ENCODE results near the gene PDE8B. TPM values are rescaled to one million over a fixed set of nuclear protein-coding genes. Genes with fewer than 3 reads are reported as not detected.
"Not testable (repeated sequence)": the region's sequence is repeated elsewhere in the genome, so short reads cannot be mapped to it uniquely, and the experiment has no call there.

PDE8B gene
- total and polyA plus RNA-seq, 9 donors = 0.73 to 26.7 (median 6.4) TPM

DNA sequence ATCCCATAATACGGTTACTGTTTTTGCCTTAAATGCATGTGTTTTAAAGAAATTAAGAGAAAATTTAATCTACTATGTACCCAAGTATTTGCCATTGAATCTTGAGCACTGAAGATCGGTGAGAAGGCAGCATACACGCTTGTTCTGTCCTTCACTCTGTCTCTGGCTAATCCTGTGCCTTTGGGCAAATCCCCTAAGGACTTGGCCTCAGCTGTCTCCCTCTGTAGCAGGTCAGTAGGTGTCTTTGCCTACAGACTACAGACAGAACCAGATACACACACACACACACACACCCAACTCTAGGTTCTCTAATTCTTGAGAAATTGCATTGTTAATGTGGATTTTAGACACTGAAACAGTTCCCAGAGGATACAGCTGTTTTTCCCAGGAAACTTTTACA is 164.2 kb downstream of the PDE8B start:
- H3K4me3 ChIP-seq = no peak overlapping the region
- no peak overlapping the region for H3K27ac ChIP-seq
- no peaks in the 10 kb centered on the region for H3K36me3 ChIP-seq
- no peaks in the 10 kb centered on the region for H3K27me3 ChIP-seq
- intact Hi-C loops (cut with DNase I) = no loop called here
- H3K4me1 ChIP-seq (ENCODE audit: insufficient read depth) = no peaks in the 10 kb centered on the region
- no peak for DNase-seq
- TF ChIP-seq POLR2A (IDR thresholded peaks at IDR 0.05) (no peak), EP300 (IDR thresholded peaks at IDR 0.05) (no peak)
- TF ChIP-seq, protein P1, sequence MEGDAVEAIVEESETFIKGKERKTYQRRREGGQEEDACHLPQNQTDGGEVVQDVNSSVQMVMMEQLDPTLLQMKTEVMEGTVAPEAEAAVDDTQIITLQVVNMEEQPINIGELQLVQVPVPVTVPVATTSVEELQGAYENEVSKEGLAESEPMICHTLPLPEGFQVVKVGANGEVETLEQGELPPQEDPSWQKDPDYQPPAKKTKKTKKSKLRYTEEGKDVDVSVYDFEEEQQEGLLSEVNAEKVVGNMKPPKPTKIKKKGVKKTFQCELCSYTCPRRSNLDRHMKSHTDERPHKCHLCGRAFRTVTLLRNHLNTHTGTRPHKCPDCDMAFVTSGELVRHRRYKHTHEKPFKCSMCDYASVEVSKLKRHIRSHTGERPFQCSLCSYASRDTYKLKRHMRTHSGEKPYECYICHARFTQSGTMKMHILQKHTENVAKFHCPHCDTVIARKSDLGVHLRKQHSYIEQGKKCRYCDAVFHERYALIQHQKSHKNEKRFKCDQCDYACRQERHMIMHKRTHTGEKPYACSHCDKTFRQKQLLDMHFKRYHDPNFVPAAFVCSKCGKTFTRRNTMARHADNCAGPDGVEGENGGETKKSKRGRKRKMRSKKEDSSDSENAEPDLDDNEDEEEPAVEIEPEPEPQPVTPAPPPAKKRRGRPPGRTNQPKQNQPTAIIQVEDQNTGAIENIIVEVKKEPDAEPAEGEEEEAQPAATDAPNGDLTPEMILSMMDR (IDR thresholded peaks at IDR 0.05) = no peak
- WGBS, 3 donors = 80 to 96% (median 92%) methylated on average over 3 of the region's 3 CpGs
- no peaks in the 10 kb centered on the region for H3K9me3 ChIP-seq

DNA sequence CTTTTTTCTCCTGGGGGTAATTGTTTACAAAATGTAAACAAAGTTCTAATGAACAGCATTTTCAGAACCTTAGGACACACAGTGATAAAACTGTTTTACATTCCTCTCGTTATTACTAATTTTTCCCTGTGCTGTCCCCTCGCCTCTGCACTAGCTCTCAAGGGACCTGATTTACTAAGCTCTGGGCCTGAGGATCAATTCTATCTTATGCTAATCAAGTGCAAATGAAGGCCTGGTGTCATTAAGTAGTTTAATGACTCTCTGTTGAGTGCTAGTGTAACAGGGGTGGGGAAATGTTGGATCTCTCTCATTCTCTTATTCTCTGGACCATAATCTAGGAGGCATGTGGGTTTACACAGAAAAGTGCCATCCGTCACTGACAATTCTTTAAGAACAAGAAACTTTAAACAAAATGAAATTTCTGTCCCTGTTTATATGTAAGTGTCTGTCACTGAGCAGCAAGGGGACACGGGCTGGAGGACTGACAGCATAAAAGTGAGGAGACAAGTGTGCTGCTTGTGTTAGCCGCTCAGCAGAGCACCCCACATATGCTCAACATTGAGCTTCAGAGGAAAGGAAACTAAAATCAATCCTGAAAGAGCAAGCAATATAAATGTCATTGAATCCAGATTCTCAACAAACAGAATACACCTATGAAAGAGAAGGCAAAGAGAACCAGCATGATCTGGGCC is 166.3 kb downstream of the PDE8B start:
- intact Hi-C loops (cut with DNase I) = no loop called here
- Histone ChIP-seq H3K4me3 (no peak overlapping the region), H3K9me3 (no peaks in the 10 kb centered on the region), H3K27me3 (no peaks in the 10 kb centered on the region), H3K27ac (no peak overlapping the region), H3K36me3 (no peaks in the 10 kb centered on the region), H3K4me1 (ENCODE audit: insufficient read depth) (no peaks in the 10 kb centered on the region)
- TF ChIP-seq, protein P1 (IDR thresholded peaks at IDR 0.05) = no peak
- 71 to 89% (median 85%) methylated on average over 5 of the region's 5 CpGs for WGBS, 3 donors
- no peak for DNase-seq

DNA sequence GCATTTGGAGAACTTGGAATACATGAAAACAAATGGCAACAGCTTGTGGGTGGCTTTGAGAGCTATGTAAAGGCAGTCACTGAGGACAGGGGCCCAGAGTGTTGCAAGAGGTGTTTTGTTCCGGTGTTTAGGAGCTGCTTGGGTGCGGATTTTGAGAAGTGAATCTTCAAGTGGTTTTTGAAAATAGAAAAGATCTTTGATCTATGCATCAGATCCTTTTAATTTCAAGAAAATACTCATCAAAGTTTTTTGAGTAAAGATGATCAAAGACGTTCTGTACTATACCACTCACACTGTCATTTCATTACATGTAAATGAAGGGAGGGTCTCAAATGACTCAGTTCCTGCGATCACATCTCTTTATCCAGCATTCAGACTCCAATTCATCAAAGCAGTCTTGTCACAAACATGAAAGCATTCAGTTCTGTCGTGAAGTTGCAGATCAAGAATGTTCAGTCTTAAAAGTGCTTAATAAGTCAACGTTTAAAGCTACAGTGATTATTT is 169.1 kb downstream of the PDE8B start:
- WGBS, 3 donors = 66 to 70% (median 68%) methylated on average over 6 of the region's 6 CpGs
- TF ChIP-seq POLR2A (IDR thresholded peaks at IDR 0.05) = no peak
- TF ChIP-seq, protein P1 (IDR thresholded peaks at IDR 0.05) = no peak
- TF ChIP-seq EP300 (IDR thresholded peaks at IDR 0.05) = no peak
- Histone ChIP-seq H3K9me3 (no peaks in the 10 kb centered on the region), H3K36me3 (no peaks in the 10 kb centered on the region), H3K27me3 (no peaks in the 10 kb centered on the region), H3K4me3 (no peak overlapping the region), H3K4me1 (ENCODE audit: insufficient read depth) (no peaks in the 10 kb centered on the region), H3K27ac (no peak overlapping the region)
- DNase-seq = no peak
- intact Hi-C loops (cut with DNase I) = no loop called here

DNA sequence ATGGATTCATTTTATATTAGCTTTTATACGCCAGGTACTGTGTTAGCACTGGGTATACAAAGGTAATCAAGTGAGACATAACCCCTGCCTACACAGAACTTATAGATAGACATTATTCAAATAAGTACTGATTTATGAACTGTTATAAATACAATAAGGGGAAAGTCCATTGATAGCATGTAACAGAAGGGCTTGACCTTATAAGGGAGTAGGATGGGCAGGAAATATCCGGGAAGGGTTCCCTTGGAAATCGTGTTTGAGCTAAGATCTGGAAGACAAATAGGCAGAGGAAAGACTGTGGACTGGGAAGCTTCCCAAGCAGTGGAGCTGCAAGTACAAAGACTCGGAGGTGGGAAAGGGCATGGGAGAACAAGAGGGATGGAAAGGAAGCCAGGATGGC is 170.2 kb downstream of the PDE8B start:
- TF ChIP-seq, protein P1 (IDR thresholded peaks at IDR 0.05) = no peak
- TF ChIP-seq POLR2A (IDR thresholded peaks at IDR 0.05) (no peak), EP300 (IDR thresholded peaks at IDR 0.05) (no peak)
- no peak for DNase-seq
- intact Hi-C loops (cut with DNase I) = no loop called here
- Histone ChIP-seq H3K27ac (no peak overlapping the region), H3K27me3 (no peaks in the 10 kb centered on the region), H3K4me3 (no peak overlapping the region), H3K9me3 (no peaks in the 10 kb centered on the region), H3K36me3 (no peaks in the 10 kb centered on the region), H3K4me1 (ENCODE audit: insufficient read depth) (no peaks in the 10 kb centered on the region)
- 65 to 76% (median 65%) methylated on average over 4 of the region's 4 CpGs for WGBS, 3 donors

DNA sequence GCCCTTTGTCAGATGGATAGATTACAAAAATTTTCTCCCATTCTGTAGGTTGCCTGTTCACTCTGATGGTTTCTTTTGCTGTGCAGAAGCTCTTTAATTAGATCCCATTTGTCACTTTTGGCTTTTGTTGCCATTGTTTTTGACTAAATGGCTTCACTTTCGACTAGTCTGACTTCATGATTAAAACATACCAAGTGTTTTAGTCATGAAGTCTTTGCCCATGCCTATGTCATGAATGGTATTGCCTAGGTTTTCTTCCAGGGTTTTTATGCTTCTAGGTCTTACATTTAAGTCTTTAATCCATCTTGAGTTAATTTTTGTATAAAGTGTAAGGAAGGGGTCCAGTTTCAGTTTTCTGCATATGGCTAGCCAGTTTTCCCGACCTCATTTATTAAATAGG is 172.9 kb downstream of the PDE8B start:
- intact Hi-C loops (cut with DNase I); H3K36me3 ChIP-seq; DNase-seq; H3K9me3 ChIP-seq; H3K27me3 ChIP-seq; H3K27ac ChIP-seq; H3K4me1 ChIP-seq (ENCODE audit: insufficient read depth); H3K4me3 ChIP-seq: not testable (repeated sequence)
- WGBS, 3 donors = 82 to 95% (median 84%) methylated on average over 2 of the region's 2 CpGs

DNA sequence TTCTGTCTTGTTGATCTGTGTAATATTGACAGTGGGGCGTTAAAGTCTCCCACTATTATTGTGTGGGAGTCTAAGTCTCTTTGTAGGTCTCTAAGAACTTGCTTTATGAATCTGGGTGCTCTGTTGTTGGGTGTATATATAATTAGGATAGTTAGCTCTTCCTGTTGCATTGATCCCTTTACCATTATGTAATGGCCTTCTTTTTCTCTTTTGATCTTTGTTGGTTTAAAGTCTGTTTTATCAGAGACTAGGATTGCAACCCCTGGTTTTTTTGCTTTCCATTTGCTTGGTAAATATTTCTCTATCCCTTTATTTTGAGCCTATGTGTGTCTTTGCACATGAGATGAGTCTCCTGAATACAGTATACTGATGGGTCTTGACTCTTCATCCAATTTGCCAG is 175.9 kb downstream of the PDE8B start:
- 95 to 100% (median 100%) methylated on average over 1 of the region's 1 CpG for WGBS, 3 donors
- H3K4me3 ChIP-seq; H3K27me3 ChIP-seq; H3K36me3 ChIP-seq; intact Hi-C loops (cut with DNase I); H3K9me3 ChIP-seq; H3K27ac ChIP-seq; DNase-seq: not testable (repeated sequence)
- H3K4me1 ChIP-seq (ENCODE audit: insufficient read depth) = peaks cover 10% of the 10 kb centered on the region

Measured in ovary (tissue), 9 donors.